Left lung (tissue), 10 donors: Measurements from ENCODE around the gene CEP70. TPM values are rescaled to one million over a fixed set of nuclear protein-coding genes. Genes with fewer than 3 reads are reported as not detected.

Experiments used
- ATAC-seq: fragments of 200-7000 bp; cut with Tn5 transposase; one replicate; pipeline ENCODE4 v1.9.1; 2020; ENCODE audit warnings: moderate library complexity
- DNase-seq, 4 donors: peaks; one replicate each; pipeline ENCODE4 v3.0.0-alpha.2; 2013 to 2020
- H3K27ac ChIP-seq, 2 donors: fragments of 200-600 bp; sonication (generic) in 1 of 2; one replicate each; pipeline versions ENCODE4 v1.5.0 to v1.8.0; 2020 to 2021
- H3K27me3 ChIP-seq, 2 donors: fragments of 200-600 bp; sonication (generic) in 1 of 2; one replicate each; pipeline versions ENCODE4 v1.5.0 to v1.8.0; 2020 to 2021
- H3K36me3 ChIP-seq, 2 donors: fragments of 200-600 bp; sonication (generic) in 1 of 2; one replicate each; pipeline versions ENCODE4 v1.5.0 to v1.8.0; 2020 to 2021
- H3K4me1 ChIP-seq, 2 donors: fragments of 200-600 bp; one replicate each; pipeline ENCODE4 v1.8.0; 2021
- H3K4me3 ChIP-seq, 2 donors: fragments of 200-600 bp; sonication (generic) in 1 of 2; one replicate each; pipeline versions ENCODE4 v1.5.0 to v1.8.0; 2020 to 2021; ENCODE audit warnings: mild to moderate bottlenecking in 1 of 2
- H3K9me3 ChIP-seq, 2 donors: fragments of 200-600 bp; sonication (generic) in 1 of 2; one replicate each; pipeline versions ENCODE4 v1.5.0 to v1.8.0; 2020 to 2021
- CTCF ChIP-seq, 2 donors: fragments of 200-600 bp; sonication (generic) in 1 of 2; IDR thresholded peaks; one replicate each; pipeline versions ENCODE4 v1.5.0 to v1.8.0; 2021; ENCODE audit warnings: antibody characterized with exemption in 2 of 2
- intact Hi-C, 2 donors: fragments of 100-400 bp; cut with DNase I; formaldehyde crosslinking; loops; one replicate each; pipeline versions ENCODE4 v1.11.2 to v1.14.2; 2022
- polyA plus RNA-seq, 6 donors: library from polyadenylated mRNA; unstranded; fragments of 120-200 nt; gene quantifications; one replicate each; pipeline ENCODE4 v1.2.1, GENCODE V29; 2013; ENCODE audit not compliant: insufficient read length in 6 of 6
- total RNA-seq, 2 donors: library from RNA; stranded (reverse); fragmentation: NEBNext Ultra II Directional; extraction: Animal tissue kit (Norgen Biotek cat#: 25700); gene quantifications; one replicate each; pipeline ENCODE4 v1.2.1, GENCODE V29; 2021
- donor health status: DM: no; HTN: yes; CAD: no.
- donor health status: DM: no; HTN: no; CAD: no.

CEP70 gene
- total and polyA plus RNA-seq, 8 donors: 31.2 to 65.4 (median 55.4) TPM

DNA sequence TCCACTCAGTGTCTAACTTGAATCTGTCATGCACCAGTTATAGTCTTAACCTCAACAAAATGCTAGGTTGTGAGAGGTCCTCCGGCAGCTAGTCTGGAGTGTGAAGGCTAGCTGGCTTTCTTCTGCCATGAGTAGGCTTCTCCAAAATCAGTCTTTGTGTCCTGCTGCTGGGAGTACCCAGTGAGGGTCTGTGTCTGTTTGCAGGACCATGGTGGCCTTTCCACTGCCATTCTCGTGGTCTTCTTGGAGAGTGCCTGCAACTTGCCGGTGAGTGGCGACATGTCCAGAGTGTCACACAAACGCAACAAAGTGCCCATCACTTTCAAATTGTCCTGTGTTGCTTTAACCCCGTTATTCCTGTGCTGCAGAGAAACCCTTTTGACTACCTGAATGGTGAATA, 125.6 kb downstream of the CEP70 start:
- DNase-seq (no peak), ATAC-seq (no peak)
- Histone ChIP-seq H3K27ac (no peak overlapping the region), H3K27me3 (no peaks in the 10 kb centered on the region), H3K36me3 (no peaks in the 10 kb centered on the region), H3K4me3 (no peak overlapping the region), H3K9me3 (no peaks in the 10 kb centered on the region), H3K4me1 (peaks cover 6 to 8% of the 10 kb centered on the region in 2 donors)
- TF ChIP-seq CTCF (IDR thresholded peaks at IDR 0.05): no peak
- intact Hi-C loops: no loop called here

DNA sequence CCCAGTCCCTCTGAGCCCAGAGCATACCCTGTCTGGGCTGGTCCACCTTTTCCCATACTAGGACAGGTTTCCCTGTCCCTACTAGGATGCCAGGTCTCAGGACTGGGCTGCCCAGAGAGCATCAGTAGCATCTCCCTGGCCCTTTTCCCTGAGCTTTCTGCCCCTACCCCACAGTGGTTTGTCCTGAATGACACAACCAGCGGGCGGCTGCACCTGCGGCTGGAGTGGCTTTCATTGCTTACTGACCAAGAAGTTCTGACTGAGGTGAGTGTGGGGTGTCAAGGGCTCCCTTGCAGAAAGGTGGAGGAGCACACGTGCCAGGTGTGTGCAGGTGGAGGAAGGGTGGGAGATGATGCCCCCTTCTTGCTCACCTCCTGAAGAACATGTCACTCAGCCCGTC, 126.1 kb downstream of the CEP70 start:
- no peaks in the 10 kb centered on the region for H3K27me3 ChIP-seq
- H3K27ac ChIP-seq: no peak overlapping the region
- ATAC-seq (no peak), DNase-seq (no peak)
- no peak overlapping the region for H3K4me3 ChIP-seq
- no peaks in the 10 kb centered on the region for H3K36me3 ChIP-seq
- peaks cover 6 to 8% of the 10 kb centered on the region in 2 donors for H3K4me1 ChIP-seq
- intact Hi-C loops: no loop called here
- TF ChIP-seq CTCF (IDR thresholded peaks at IDR 0.05): no peak
- H3K9me3 ChIP-seq: no peaks in the 10 kb centered on the region

- ATAC-seq: no peak
- H3K27ac ChIP-seq: no peak overlapping the region
- H3K36me3 ChIP-seq: no peaks in the 10 kb centered on the region
- DNase-seq: no peak
- H3K27me3 ChIP-seq: no peaks in the 10 kb centered on the region
- TF ChIP-seq CTCF (IDR thresholded peaks at IDR 0.05): no peak
- intact Hi-C loops: no loop called here
- H3K9me3 ChIP-seq: no peaks in the 10 kb centered on the region
- no peak overlapping the region for H3K4me3 ChIP-seq
- peaks cover 0 to under 1% of the 10 kb centered on the region in 2 donors for H3K4me1 ChIP-seq
Observed at GRCh38 chr3:138465925-138466324, 128.1 kb downstream of the CEP70 start.

DNA sequence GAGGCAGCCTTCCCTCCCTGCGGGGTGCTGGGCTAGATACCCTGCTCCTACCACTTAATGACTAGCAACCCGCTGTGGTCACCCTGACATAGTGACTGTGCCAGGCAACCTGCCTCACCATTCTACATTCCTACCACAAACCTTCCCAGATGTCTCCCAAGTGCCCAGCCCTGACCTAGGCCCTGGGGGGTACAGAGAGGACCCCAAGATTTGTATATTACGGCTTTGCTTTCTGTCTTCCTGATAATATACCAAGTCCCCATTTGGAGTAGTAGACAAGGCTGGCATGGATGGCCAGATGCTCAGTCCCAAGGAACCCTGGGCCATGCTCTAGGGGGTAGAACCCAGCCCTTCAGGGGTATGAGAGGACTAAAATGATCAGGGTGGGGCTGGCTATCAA, 128.6 kb downstream of the CEP70 start:
- no peak overlapping the region for H3K27ac ChIP-seq
- no peaks in the 10 kb centered on the region for H3K9me3 ChIP-seq
- DNase-seq (no peak), ATAC-seq (no peak)
- no peak overlapping the region for H3K4me3 ChIP-seq
- intact Hi-C loops: no loop called here
- no peaks in the 10 kb centered on the region for H3K36me3 ChIP-seq
- no peaks in the 10 kb centered on the region for H3K4me1 ChIP-seq
- H3K27me3 ChIP-seq: no peaks in the 10 kb centered on the region
- no peak for TF ChIP-seq CTCF (IDR thresholded peaks at IDR 0.05)

- ATAC-seq (no peak), DNase-seq (no peak)
- intact Hi-C loops: no loop called here
- TF ChIP-seq CTCF (IDR thresholded peaks at IDR 0.05): no peak
- Histone ChIP-seq H3K4me3 (no peak overlapping the region), H3K27ac (no peak overlapping the region), H3K36me3 (peaks cover 0 to 3% of the 10 kb centered on the region in 2 donors), H3K27me3 (no peaks in the 10 kb centered on the region), H3K9me3 (no peaks in the 10 kb centered on the region), H3K4me1 (no peaks in the 10 kb centered on the region)
Observed at GRCh38 chr3:138464491-138464860, 129.6 kb downstream of the CEP70 start.
